Stimulated activated CD8-positive, alpha-beta memory T cell treated with anti-CD3 and anti-CD28 coated beads, Interleukin-12 subunit alpha, Interleukin-12 subunit beta, amount 100 ng/mL, for 4 hours (primary cell): ENCODE data around the gene DSTYK.
A peak's percentile ranks its signal among the peaks of the same experiment; 100 is the strongest.
"Not testable (repeated sequence)": the region's sequence is repeated elsewhere in the genome, so short reads cannot be mapped to it uniquely, and the experiment has no call there.

ENCODE experiments used
- DNase-seq: peaks from one replicate; pipeline ENCODE4 v3.0.0-alpha.2; 2020; ENCODE audit warnings: low read depth

The DSTYK gene

GRCh38 chr1:205241366-205242030, 30.0 kb upstream of the DSTYK start:
- no peak for DNase-seq

- DNase-seq = no peak
These were observed 29.1 kb upstream of the DSTYK start for GRCh38 chr1:205240569-205240968.

- no peak for DNase-seq
These were observed 28.6 kb upstream of the DSTYK start for GRCh38 chr1:205240118-205240517.

GRCh38 chr1:205239078-205239477, 27.6 kb upstream of the DSTYK start:
- no peak for DNase-seq

- no peak for DNase-seq
These were observed 26.3 kb upstream of the DSTYK start for GRCh38 chr1:205237526-205238484.

- DNase-seq = no peak
These were observed 25.5 kb upstream of the DSTYK start for GRCh38 chr1:205236951-205237475.

- no peak for DNase-seq
These were observed 25.0 kb upstream of the DSTYK start for GRCh38 chr1:205236526-205236925.

- no peak for DNase-seq
These were observed 24.4 kb upstream of the DSTYK start for GRCh38 chr1:205235951-205236350.

GRCh38 chr1:205233986-205234385, 22.5 kb upstream of the DSTYK start:
- DNase-seq = not testable (repeated sequence)

- DNase-seq = no peak
These were observed 21.5 kb upstream of the DSTYK start for GRCh38 chr1:205232945-205233397.

- no peak for DNase-seq
These were observed 20.8 kb upstream of the DSTYK start for GRCh38 chr1:205232127-205232820.

GRCh38 chr1:205230982-205231381, 19.5 kb upstream of the DSTYK start:
- no peak for DNase-seq

GRCh38 chr1:205229916-205230700, 18.6 kb upstream of the DSTYK start:
- no peak for DNase-seq

GRCh38 chr1:205229399-205229871, 17.9 kb upstream of the DSTYK start:
- DNase-seq = peak; percentile 20

- DNase-seq = no peak
These were observed 16.6 kb upstream of the DSTYK start for GRCh38 chr1:205228093-205228521.

- peak; percentile 77 for DNase-seq
These were observed 16.1 kb upstream of the DSTYK start, which contains the start of gene TMCC2 for GRCh38 chr1:205227584-205228013. TSS of gene TMCC2 (plus strand) at chr1:205227946. CDS start at chr1:205228565, 619 bp downstream.

GRCh38 chr1:205226868-205227583, 15.5 kb upstream of the DSTYK start:
- DNase-seq = no peak

- DNase-seq = no peak
These were observed 14.6 kb upstream of the DSTYK start for GRCh38 chr1:205225901-205226765.

GRCh38 chr1:205224736-205225135, 13.2 kb upstream of the DSTYK start:
- no peak for DNase-seq
